NCI-H146 treated with DMSO at 0.1 percent for 48 hours (cell line): Measurements from ENCODE around the gene C13orf42.

Source experiments
- DNase-seq: peaks from one replicate; lab custom pipeline; 2025; ENCODE audit not compliant: unreplicated experiment; lab: John Stamatoyannopoulos, UW

C13orf42 gene

GRCh38 chr13:51067210-51067701 lies 43.8 kb downstream of the C13orf42 start:
- DNase-seq, result no peak

- DNase-seq, result no peak
These were observed 44.8 kb downstream of the C13orf42 start for GRCh38 chr13:51066091-51066831.

GRCh38 chr13:51065372-51066090 lies 45.5 kb downstream of the C13orf42 start:
- DNase-seq, result no peak

GRCh38 chr13:51064753-51065152 lies 46.3 kb downstream of the C13orf42 start:
- DNase-seq, result no peak

GRCh38 chr13:51063909-51064308 lies 47.2 kb downstream of the C13orf42 start:
- no peak for DNase-seq

GRCh38 chr13:51058461-51059167 lies 52.5 kb downstream of the C13orf42 start:
- DNase-seq, result no peak

GRCh38 chr13:51057906-51058305 lies 53.2 kb downstream of the C13orf42 start:
- no peak for DNase-seq

- DNase-seq, result no peak
These were observed 54.1 kb downstream of the C13orf42 start for GRCh38 chr13:51057001-51057400.

GRCh38 chr13:51052581-51052980 lies 58.5 kb downstream of the C13orf42 start:
- no peak for DNase-seq

GRCh38 chr13:51050021-51050830 lies 60.8 kb downstream of the C13orf42 start:
- DNase-seq, result no peak

GRCh38 chr13:51048616-51049015 lies 62.5 kb downstream of the C13orf42 start:
- DNase-seq, result no peak

- DNase-seq, result no peak
These were observed 63.0 kb downstream of the C13orf42 start for GRCh38 chr13:51048166-51048461.

- no peak for DNase-seq
These were observed 63.5 kb downstream of the C13orf42 start for GRCh38 chr13:51047434-51048165.

GRCh38 chr13:51045451-51045850 lies 65.6 kb downstream of the C13orf42 start:
- no peak for DNase-seq

GRCh38 chr13:51044023-51044665 lies 66.9 kb downstream of the C13orf42 start:
- DNase-seq, result peak; percentile 31

- no peak for DNase-seq
These were observed 67.8 kb downstream of the C13orf42 start for GRCh38 chr13:51043310-51043709.

GRCh38 chr13:51041710-51042109 lies 69.4 kb downstream of the C13orf42 start:
- no peak for DNase-seq

GRCh38 chr13:51041126-51041525 lies 69.9 kb downstream of the C13orf42 start:
- no peak for DNase-seq

- DNase-seq, result no peak
These were observed 70.6 kb downstream of the C13orf42 start for GRCh38 chr13:51040431-51040830.

- DNase-seq, result no peak
These were observed 74.7 kb downstream of the C13orf42 start for GRCh38 chr13:51036418-51036817.
